Transverse colon (tissue), 4 donors: ENCODE measurements around the gene TRAF3.

Experiments used
- CTCF ChIP-seq, 5 experiments: fragments of 200-600 bp in 3 of 5; fragments of 450-650 bp in 2 of 5; sonication (generic) in 3 of 5; IDR thresholded peaks; 1 replicate in 2 of 5; 2 replicates in 3 of 5; pipeline ENCODE4 v1.5.1; 2016 to 2017; ENCODE audit warnings: antibody characterized with exemption in 5 of 5, inconsistent platforms in 3 of 5, mild to moderate bottlenecking in 2 of 5, moderate library complexity in 1 of 5
- POLR2A ChIP-seq: fragments of 450-650 bp; IDR thresholded peaks from one replicate; pipeline ENCODE4 v1.6.1; 2016; ENCODE audit warnings: antibody characterized with exemption, mild to moderate bottlenecking, moderate library complexity
- POLR2AphosphoS5 ChIP-seq, 3 donors: sonication (generic); formaldehyde crosslinking; IDR thresholded peaks; one replicate each; pipeline ENCODE4 v1.6.1; 2016; ENCODE audit warnings: antibody characterized with exemption in 3 of 3

GRCh38 chr14:102942069-102942468 is 164.8 kb downstream of the TRAF3 start:
- no peak for TF ChIP-seq POLR2A
- no peak for TF ChIP-seq POLR2AphosphoS5 (IDR thresholded peaks at IDR 0.05)
- TF ChIP-seq CTCF (IDR thresholded peaks at IDR 0.05), result no peak
